Activated CD4-positive, alpha-beta memory T cell treated with anti-CD3 and anti-CD28 coated beads for 36 hours (primary cell): Measurements from ENCODE around the gene TANGO2. TPM values are rescaled to one million over a fixed set of nuclear protein-coding genes. Genes with fewer than 3 reads are reported as not detected.

Experiments used
- CTCF ChIA-PET: fragments of 350-600 bp; sonication (Branson Sonifier 250); formaldehyde crosslinking; loops from one replicate; lab custom pipeline; 2021; ENCODE audit warnings: antibody characterized with exemption, inconsistent platforms; lab: Charles Lee
- POLR2A ChIA-PET: fragments of 350-600 bp; sonication (Branson Sonifier 250); formaldehyde crosslinking; loops from one replicate; lab custom pipeline; 2021; ENCODE audit warnings: antibody characterized with exemption; lab: Charles Lee
- DNase-seq: peaks from one replicate; pipeline ENCODE4 v3.0.0-alpha.2; 2020
- H3K27ac Mint-ChIP-seq: one replicate; pipeline ENCODE4 v1.8.0; 2021; ENCODE audit warnings: mixed read lengths
- H3K27me3 Mint-ChIP-seq: one replicate; pipeline ENCODE4 v1.8.0; 2021; ENCODE audit warnings: mixed read lengths
- H3K36me3 Mint-ChIP-seq: one replicate; pipeline ENCODE4 v1.8.0; 2021; ENCODE audit warnings: mixed read lengths
- H3K4me1 Mint-ChIP-seq: one replicate; pipeline ENCODE4 v1.8.0; 2021; ENCODE audit warnings: low read depth, mixed read lengths
- H3K4me3 Mint-ChIP-seq: one replicate; pipeline ENCODE4 v1.8.0; 2021; ENCODE audit warnings: mild to moderate bottlenecking, mixed read lengths
- H3K9me3 Mint-ChIP-seq: one replicate; pipeline ENCODE4 v1.8.0; 2021; ENCODE audit warnings: mixed read lengths
- intact Hi-C: fragments of 100-400 bp; cut with micrococcal nuclease; formaldehyde crosslinking; loops from one replicate; pipeline ENCODE4 v1.15.1; 2023
- total RNA-seq, 2 experiments: library from RNA; stranded (reverse); gene quantifications; one replicate each; pipeline ENCODE4 v1.2.3, GENCODE V29; 2021

The TANGO2 gene
- total RNA-seq, 2 experiments from 2014 or later, result 20.7 to 23.6 TPM

DNA sequence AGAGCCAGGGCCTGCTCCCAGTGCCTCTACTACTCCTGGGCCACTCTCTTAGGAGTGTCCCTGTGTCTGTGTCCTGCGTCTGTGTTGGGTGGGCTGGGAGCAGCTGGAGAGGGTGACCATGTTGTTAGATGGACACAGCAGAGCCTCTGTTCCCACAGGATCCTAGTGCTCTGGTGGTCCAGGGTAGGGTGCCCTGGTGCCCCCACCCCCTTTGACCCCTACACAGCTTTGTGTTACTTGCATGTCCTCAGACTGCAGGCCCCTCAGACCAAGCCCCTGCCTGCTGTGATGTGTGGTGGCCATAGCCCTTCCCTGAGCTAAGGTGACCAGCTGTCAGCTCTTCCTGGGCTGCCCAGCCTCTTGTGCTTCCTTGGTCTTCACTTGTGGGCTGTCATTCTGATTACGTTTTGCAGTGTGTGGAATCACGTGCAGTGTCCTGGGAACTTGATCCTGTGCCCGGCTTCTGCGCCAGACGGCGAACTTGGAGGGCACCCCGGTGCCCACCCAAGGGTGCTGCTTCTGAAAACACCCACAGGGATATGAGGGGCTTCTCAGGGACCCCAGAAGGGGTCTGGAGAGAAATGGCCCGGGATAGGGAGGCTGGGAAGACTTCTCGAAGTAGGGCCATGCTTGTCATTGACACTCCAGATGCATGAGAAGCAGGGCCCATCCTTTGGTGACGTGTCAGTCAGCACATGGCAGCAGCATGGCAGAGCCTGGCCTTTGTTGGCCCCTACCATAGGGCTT lies 1.5 kb downstream of the TANGO2 start:
- H3K4me1 Mint-ChIP-seq, result peaks cover 28% of the 10 kb centered on the region
- CTCF ChIA-PET, result interaction anchor here (0.9 to 1.9 kb wide), 3 partner anchors 9 to 69 kb away, joined by 4 read pairs; no protein-coding TSS in a partner anchor
- no peaks in the 10 kb centered on the region for H3K27me3 Mint-ChIP-seq
- no peak for DNase-seq
- no peaks in the 10 kb centered on the region for H3K36me3 Mint-ChIP-seq
- no peaks in the 10 kb centered on the region for H3K9me3 Mint-ChIP-seq
- intact Hi-C loops, result loop anchor here (5.0 kb wide), 1 partner anchor 370 kb away; the partner anchor contains the start of gene ZNF74
- H3K4me3 Mint-ChIP-seq, result peak overlapping the region; percentile 91
- peak overlapping the region; percentile 74 for H3K27ac Mint-ChIP-seq
- POLR2A ChIA-PET, result interaction anchor here (1.5 kb wide), 2 partner anchors 9 to 78 kb away, joined by 3 to 4 read pairs; no protein-coding TSS in a partner anchor

DNA sequence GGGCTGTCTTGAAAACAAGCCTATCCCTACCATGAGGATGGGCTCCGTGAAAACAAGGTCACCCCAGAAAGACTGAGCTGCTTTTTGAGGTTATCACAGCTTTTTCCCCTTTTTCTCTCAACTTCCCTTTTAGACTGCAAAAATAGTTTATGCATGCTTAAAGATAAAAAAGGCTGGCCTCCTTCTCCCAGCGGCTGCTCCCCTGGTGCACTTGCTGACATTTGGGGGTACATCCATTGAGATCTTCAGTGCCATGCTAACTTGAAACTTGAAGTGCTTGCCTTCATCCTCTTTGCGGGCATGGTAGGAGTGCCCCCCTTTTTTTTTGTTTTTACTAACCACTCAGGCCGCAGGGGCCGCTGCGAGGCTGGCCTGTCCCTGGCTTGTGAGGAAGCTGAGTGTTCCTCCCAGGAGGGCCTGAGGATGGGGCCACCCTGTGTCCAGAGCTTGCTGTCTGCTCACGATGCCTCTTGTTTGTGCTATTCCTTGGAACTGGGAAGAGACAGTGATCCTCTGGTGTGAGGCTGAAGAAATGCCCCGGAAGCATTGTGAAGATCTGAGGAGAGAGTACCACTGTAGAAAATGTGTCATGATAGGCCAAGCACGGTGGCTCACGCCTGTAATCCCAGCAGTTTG lies 2.2 kb downstream of the TANGO2 start:
- Mint-ChIP-seq H3K36me3 (no peaks in the 10 kb centered on the region), H3K4me1 (peaks cover 25% of the 10 kb centered on the region), H3K4me3 (no peak overlapping the region), H3K27me3 (no peaks in the 10 kb centered on the region), H3K27ac (no peak overlapping the region), H3K9me3 (no peaks in the 10 kb centered on the region)
- ChIA-PET POLR2A (no interaction called here), CTCF (interaction anchor here (1.9 kb wide), 1 partner anchor 10 kb away, joined by 4 read pairs; no protein-coding TSS in a partner anchor)
- DNase-seq, result no peak
- intact Hi-C loops, result loop anchor here (5.0 kb wide), 1 partner anchor 369 kb away; the partner anchor contains the start of gene ZNF74

DNA sequence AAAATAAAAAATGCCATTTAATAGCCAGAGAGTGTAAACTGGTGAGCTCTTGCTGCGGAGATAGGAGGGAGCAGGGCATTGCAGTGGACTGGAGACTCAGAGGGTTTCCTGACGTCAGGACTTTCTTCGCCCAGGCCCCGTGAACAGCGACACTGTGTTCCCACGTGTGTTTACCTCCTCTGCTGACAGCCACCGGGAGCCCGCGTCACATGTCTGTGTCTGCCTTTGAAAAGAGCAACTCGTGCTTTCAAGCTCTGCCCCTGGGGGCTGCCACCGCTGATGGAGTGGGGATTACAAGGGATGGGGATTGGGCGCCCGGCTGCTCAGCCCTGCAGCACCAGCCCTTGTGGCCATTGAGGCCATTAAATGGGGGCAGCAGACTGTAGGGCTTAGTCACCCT lies 3.3 kb downstream of the TANGO2 start:
- intact Hi-C loops, result loop anchor here (5.0 kb wide), 1 partner anchor 368 kb away; the partner anchor contains the start of gene ZNF74
- no peak overlapping the region for H3K27ac Mint-ChIP-seq
- no peak overlapping the region for H3K4me3 Mint-ChIP-seq
- no peaks in the 10 kb centered on the region for H3K36me3 Mint-ChIP-seq
- H3K27me3 Mint-ChIP-seq, result no peaks in the 10 kb centered on the region
- CTCF ChIA-PET, result no interaction called here
- H3K9me3 Mint-ChIP-seq, result no peaks in the 10 kb centered on the region
- POLR2A ChIA-PET, result interaction anchor here (0.7 kb wide), 1 partner anchor 42 kb away, joined by 3 read pairs; no protein-coding TSS in a partner anchor
- peaks cover 25% of the 10 kb centered on the region for H3K4me1 Mint-ChIP-seq
- DNase-seq, result no peak

DNA sequence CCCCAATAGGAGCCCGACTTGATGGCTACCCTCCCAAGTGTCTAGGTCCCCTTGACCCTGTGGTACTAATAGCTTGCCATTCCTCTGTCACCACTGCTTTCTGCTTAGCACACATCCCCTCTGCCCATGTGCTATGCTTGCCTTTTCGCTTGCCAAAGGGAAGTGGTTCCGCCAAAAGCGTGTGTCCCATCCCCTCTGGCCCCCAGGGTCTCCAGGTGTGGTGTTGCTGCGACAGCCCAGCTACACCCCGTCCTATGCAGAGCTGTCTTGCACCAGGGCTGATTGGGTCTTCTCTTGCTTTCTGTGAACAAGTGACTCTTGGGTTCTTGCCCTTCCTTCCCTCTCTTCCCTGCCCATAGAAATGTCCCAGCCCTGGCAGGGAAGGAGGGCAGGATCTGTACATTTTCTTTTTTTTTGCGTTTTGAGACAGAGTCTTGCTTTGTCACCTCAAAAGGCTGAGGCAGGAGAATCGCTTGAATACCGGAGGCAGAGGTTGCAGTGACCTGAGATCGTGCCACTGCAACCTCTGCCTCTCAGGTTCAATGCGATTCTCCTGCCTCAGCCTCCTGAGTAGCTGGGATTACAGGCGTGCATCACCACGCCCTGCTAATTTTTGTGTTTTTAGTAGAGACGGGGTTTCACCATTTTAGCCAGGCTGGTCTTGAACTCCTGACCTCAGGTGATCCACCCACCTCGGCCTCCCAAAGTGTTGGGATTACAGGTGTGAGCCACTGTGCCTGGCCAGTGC lies 3.9 kb downstream of the TANGO2 start:
- DNase-seq, result no peak
- H3K27ac Mint-ChIP-seq, result no peak overlapping the region
- no peak overlapping the region for H3K4me3 Mint-ChIP-seq
- intact Hi-C loops, result loop anchor here (5.0 kb wide), 1 partner anchor 367 kb away; the partner anchor contains the start of gene ZNF74
- peaks cover 25% of the 10 kb centered on the region for H3K4me1 Mint-ChIP-seq
- H3K36me3 Mint-ChIP-seq, result no peaks in the 10 kb centered on the region
- H3K9me3 Mint-ChIP-seq, result no peaks in the 10 kb centered on the region
- ChIA-PET CTCF (no interaction called here), POLR2A (interaction anchor here (0.5 to 0.7 kb wide), 2 partner anchors 14 to 43 kb away, joined by 3 read pairs; no protein-coding TSS in a partner anchor)
- H3K27me3 Mint-ChIP-seq, result no peaks in the 10 kb centered on the region

DNA sequence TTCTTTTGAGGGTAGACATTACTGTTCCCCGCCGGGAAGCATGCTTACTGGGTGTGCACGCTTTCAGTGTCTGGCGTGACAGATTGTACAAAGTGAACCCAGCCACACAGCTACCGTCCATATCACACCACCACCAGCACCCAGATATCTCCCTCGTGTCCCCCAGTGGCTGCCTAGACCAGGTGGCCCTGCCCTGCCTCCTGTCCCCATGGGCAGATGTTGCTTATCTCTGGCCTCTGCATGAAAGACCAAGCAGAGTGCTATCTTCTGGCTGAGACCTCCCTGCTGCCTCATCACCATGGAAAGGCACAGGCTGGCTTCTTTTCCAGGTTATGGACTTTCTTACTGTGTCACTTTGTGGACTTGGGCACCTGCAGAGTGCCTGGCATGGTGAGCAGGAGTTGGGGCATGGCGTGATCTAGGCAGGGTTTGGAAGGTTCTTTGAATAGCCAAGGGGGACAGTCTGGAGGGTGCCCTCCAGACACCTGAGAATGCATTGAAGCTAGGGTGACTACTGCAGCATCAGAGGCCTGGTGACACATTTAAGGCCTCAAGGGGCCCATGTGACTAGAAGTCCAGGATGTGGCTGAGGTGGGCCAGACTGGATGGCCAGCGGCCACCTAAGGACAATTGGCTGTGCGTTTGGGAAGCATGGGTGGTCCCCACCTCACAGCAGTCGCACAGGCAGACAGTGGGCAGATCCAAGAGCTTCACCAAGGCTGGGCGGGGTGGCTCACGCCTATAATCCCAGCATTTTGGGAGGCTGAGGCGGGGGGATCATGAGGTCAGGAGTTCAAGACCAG lies 4.7 kb downstream of the TANGO2 start:
- POLR2A ChIA-PET, result no interaction called here
- Mint-ChIP-seq H3K4me1 (peaks cover 20% of the 10 kb centered on the region), H3K27ac (no peak overlapping the region), H3K9me3 (no peaks in the 10 kb centered on the region), H3K36me3 (no peaks in the 10 kb centered on the region), H3K4me3 (no peak overlapping the region), H3K27me3 (no peaks in the 10 kb centered on the region)
- CTCF ChIA-PET, result no interaction called here
- intact Hi-C loops, result no loop called here
- no peak for DNase-seq

DNA sequence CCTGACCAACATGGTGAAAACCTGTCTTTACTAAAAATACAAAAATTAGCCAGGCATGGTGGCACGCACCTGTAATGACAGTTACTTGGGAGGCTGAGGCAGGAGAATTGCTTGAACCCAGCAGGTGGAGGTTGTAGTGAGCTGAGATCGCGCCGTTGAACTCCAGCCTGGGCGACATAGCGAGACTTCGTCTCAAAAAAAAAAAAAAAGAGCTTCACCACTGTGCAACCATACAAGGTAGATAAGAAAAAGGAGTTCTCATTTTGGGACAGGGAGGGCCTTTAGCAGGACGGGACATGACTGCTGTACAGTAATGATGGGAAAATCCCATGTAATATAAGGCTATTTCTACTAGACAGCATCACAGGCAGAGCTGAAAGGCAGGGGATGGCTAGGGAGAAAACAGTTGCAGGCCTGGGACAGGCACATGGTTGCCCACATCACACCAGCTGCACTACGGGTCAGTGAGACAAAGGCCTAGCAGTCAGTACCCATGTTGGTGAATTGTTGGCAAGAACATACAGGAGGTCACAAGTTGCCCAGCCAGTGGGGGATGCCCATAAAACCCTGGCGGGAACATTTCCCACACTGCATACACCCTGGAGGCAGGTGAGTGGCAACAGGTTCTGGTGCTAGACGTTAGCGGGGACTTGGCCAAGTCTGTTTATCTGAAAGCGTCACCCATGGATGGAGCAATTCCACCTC lies 5.4 kb downstream of the TANGO2 start:
- POLR2A ChIA-PET, result no interaction called here
- intact Hi-C loops, result no loop called here
- H3K4me1 Mint-ChIP-seq, result peaks cover 21% of the 10 kb centered on the region

DNA sequence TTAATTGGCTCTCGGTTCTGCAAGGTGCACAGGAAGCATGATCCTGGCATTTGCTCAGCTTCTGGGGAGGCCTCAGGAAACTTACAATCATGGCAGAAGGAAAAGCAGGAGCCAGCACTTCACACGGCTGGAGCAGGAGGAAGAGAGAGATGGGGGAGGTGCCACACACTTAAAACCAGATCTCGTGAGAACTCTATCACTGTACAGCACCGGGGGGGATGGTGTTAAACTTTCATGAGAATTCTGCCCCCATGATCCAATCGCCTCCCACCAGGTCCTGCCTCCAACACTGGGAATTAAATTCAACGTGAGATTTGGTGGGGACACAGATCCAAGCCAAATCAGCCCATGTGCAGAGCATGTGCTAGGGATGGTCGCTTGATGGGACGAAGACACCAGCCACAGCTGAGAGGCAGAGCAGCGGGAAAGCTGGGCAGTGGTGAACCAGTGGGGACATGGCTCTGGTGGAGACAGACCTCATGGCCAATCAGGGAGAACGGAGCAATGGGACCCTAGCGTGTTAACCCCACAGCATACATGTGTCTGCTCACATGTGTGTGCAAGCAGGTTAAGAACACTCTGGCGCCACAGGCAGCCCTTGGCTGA lies 6.2 kb downstream of the TANGO2 start:
- Mint-ChIP-seq H3K4me1 (peaks cover 22% of the 10 kb centered on the region), H3K9me3 (no peaks in the 10 kb centered on the region), H3K27ac (no peak overlapping the region), H3K27me3 (no peaks in the 10 kb centered on the region), H3K36me3 (no peaks in the 10 kb centered on the region), H3K4me3 (no peak overlapping the region)
- intact Hi-C loops, result no loop called here
- no peak for DNase-seq
- CTCF ChIA-PET, result interaction anchor here (1.0 to 1.9 kb wide), 2 partner anchors 8 to 56 kb away, joined by 4 to 10 read pairs; no protein-coding TSS in a partner anchor
- POLR2A ChIA-PET, result no interaction called here

More for the DNA sequence above, 5.4 kb downstream of the TANGO2 start:
- no peak overlapping the region for H3K27ac Mint-ChIP-seq
- no peak for DNase-seq
- CTCF ChIA-PET, result no interaction called here
- H3K36me3 Mint-ChIP-seq, result no peaks in the 10 kb centered on the region
- no peak overlapping the region for H3K4me3 Mint-ChIP-seq
- no peaks in the 10 kb centered on the region for H3K27me3 Mint-ChIP-seq
- H3K9me3 Mint-ChIP-seq, result no peaks in the 10 kb centered on the region

DNA sequence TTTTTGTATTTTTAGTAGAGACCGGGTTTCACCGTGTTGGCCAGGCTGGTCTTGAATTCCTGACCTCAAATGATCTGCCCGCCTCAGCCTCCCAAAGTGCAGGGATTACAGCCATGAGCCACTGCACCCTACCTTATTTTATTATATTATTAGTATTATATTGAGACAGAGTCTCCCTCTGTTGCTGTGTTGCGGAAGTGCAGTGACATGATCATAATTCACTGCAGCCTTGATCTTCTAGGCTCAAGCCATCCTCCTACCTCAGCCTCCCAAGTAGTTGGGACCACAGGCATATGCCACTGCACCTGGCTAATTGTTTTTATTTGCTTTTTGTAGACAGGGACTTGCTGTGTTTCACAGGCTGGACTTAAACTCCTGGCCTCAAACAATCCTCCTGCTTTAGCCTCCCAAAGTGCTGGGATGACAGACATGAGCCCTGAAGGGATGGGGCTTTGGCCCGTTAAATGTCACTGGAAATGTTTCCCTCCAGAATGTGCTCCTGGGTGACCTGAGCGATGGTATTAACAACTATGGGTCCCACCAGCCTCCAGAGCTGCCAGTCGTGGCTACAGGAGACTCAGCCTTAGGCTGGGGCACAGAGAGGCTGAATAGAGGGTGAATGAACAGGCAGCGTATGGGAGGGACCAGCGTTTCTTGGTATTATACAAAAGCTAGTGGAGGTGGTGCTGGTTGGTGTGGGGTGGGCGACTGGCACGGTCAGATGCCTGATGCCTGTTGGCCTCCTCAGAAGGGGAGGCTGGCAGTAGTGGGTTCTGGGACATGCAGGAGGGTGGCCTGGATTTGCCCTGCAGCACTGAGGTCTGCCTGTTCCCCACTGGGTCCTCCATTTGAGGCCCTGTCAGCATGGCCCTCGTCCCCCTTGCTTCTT lies 7.3 kb downstream of the TANGO2 start:
- intact Hi-C loops, result no loop called here
- CTCF ChIA-PET, result interaction anchor here (1.0 to 1.9 kb wide), 2 partner anchors 9 to 57 kb away, joined by 4 to 10 read pairs; no protein-coding TSS in a partner anchor
- H3K27ac Mint-ChIP-seq, result no peak overlapping the region

DNA sequence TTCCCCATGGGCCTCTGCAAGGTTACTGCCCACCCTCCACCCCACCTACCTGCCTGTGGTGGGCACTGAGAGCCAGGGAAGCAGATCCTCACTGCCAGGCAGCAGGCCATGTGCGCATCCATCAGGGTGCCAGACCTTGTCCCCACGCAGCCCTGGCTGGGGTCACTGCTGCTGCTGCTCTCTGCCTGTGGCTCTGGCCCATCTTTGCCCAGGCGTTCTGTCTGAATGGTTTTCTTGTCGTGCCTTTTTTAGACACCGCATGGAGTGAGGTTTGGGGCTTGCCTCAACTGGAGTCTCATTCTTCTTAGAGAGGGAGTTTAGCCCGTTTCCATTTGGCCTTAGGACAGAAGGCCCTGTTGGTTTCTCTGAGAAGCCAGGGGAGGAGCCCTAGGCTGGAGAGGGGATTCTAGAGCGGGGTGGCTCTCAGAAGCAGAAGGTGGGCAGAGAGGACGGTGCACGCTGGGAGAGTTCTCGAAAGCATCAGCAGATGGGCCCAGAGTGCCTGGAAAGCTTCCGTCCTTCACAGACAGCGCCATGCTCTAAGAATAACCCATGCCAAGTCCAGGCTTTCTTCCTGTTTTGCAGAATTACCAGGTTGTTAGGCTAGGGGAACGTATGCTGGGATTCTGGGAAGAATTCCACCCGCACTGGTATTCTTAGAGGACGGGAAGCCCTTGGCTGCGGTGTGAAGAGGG lies 8.1 kb downstream of the TANGO2 start:
- intact Hi-C loops, result no loop called here
- Mint-ChIP-seq H3K4me3 (no peak overlapping the region), H3K4me1 (peaks cover 18% of the 10 kb centered on the region), H3K27ac (no peak overlapping the region), H3K27me3 (no peaks in the 10 kb centered on the region), H3K36me3 (no peaks in the 10 kb centered on the region), H3K9me3 (no peaks in the 10 kb centered on the region)
- DNase-seq, result no peak
- CTCF ChIA-PET, result interaction anchor here (1.9 kb wide), 1 partner anchor 58 kb away, joined by 10 read pairs; no protein-coding TSS in a partner anchor
- POLR2A ChIA-PET, result no interaction called here

More for the DNA sequence above, 7.3 kb downstream of the TANGO2 start:
- Mint-ChIP-seq H3K27me3 (no peaks in the 10 kb centered on the region), H3K36me3 (no peaks in the 10 kb centered on the region), H3K4me3 (no peak overlapping the region), H3K9me3 (no peaks in the 10 kb centered on the region), H3K4me1 (peaks cover 20% of the 10 kb centered on the region)
- POLR2A ChIA-PET, result no interaction called here
- DNase-seq, result no peak
